ENCODE measurements around the gene ZNF683. TPM values are rescaled to one million over a fixed set of nuclear protein-coding genes. Genes with fewer than 3 reads are reported as not detected.

The ZNF683 gene
- total and polyA plus RNA-seq, 2 of the 4 experiments (the other 2 are of a cell fraction): not detected

DNA sequence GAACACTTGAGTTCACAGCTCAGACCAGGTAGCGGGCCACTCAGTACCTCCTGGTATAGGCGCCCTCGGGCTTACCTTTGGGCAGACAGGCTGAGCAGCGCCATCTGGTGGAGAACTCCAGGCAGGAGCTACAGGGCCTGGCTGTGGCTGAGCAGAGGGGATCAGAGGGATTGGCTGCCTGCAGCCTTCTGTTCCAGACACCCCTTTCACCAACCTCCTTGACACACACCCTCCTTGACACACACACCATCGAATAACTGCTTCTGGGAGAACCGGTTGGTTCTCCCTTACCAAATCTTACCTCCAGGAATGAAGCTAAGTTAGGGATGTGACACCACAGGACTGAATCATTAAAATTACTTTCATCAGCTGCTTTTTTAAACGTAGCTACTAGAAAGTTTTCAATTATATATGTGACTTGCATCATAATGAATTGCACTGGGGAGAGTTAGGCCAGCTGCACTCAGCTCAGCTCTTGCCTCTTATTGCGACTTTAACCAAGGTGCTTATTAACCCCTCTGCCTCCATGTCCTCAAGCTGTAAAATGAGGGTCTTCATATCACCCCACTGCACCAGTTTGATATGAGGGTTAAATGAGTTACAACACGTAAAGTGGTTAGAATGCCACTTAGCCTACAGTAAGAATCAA lies 44.7 kb upstream of the ZNF683 start:
- in situ Hi-C loops (cut with MboI; ENCODE audit: low sequenced_read_pairs): no loop called here

More for the DNA sequence above, 44.7 kb upstream of the ZNF683 start:
- CTCF ChIA-PET: interaction anchor here (0.5 to 2.2 kb wide), 11 partner anchors 9 to 397 kb away, joined by 3 to 20 read pairs (median 4); partner anchors contain the start of gene DHDDS
- H3K79me1 ChIP-seq (ENCODE audit: low read depth in 1 of 2, low read length in 2 of 2): no peaks in the 10 kb centered on the region
- no peak overlapping the region for H3K4me2 ChIP-seq (ENCODE audit: low read depth, low read length)
- H3K56ac ChIP-seq (ENCODE audit: extremely low read depth, insufficient read depth, low read length): no peak overlapping the region
- POLR2A ChIA-PET (ENCODE audit: unreplicated experiment): interaction anchor here (0.5 to 0.7 kb wide), 2 partner anchors 29 to 454 kb away, joined by 6 to 7 read pairs; no protein-coding TSS in a partner anchor
- H2BK120ac ChIP-seq (ENCODE audit: low read depth, low read length): no peak overlapping the region
- H3K4ac ChIP-seq (ENCODE audit: low read depth, low read length): no peak overlapping the region
- no peak overlapping the region for H3K18ac ChIP-seq (ENCODE audit: low read depth, low read length)
- H3K9ac ChIP-seq (ENCODE audit: low read depth, low read length): no peak overlapping the region
- H2AK9ac ChIP-seq (replicated peaks; ENCODE audit: low read depth, low read length, poor library complexity): no peak overlapping the region
- no peaks in the 10 kb centered on the region for H3K4me1 ChIP-seq (ENCODE audit: control insufficient read depth, insufficient read depth, low read length)
- no peak overlapping the region for H3K23ac ChIP-seq (ENCODE audit: low read depth, low read length)
- no peak overlapping the region for H2BK15ac ChIP-seq (ENCODE audit: low read depth, low read length)
- H3K27me3 ChIP-seq (ENCODE audit: control insufficient read depth, insufficient read depth, low read length): peaks cover 64% of the 10 kb centered on the region
- no peak overlapping the region for H3K4me3 ChIP-seq (ENCODE audit: insufficient read depth, low read depth, low read length)
- no peak overlapping the region for H2AK5ac ChIP-seq (ENCODE audit: low read depth, low read length)
- 0 out of 2 replicates have a peak, but pooled peaks cover 2% of the 10 kb centered on the region for H3K9me1 ChIP-seq (ENCODE audit: insufficient read depth, low read length)
- no peak overlapping the region for H2AFZ ChIP-seq (replicated peaks; ENCODE audit: low read length, poor library complexity)
- H4K8ac ChIP-seq (ENCODE audit: low read depth in 2 of 2, low read length in 2 of 2): no peak overlapping the region
- H3K36me3 ChIP-seq (ENCODE audit: control insufficient read depth, insufficient read depth, low read length): no peaks in the 10 kb centered on the region
- DNase-seq (peak; percentile 64), ATAC-seq (ENCODE audit: low read depth) (peak; percentile 97)
- H4K5ac ChIP-seq (ENCODE audit: low read depth, low read length): no peak overlapping the region
- no peaks in the 10 kb centered on the region for H3K9me3 ChIP-seq (ENCODE audit: control insufficient read depth, insufficient read depth, low read length)
- H2BK5ac ChIP-seq (ENCODE audit: low read depth, low read length, poor library complexity, severe bottlenecking): no peak overlapping the region
- no peaks in the 10 kb centered on the region; the same call in 1 of the 2 replicates for H4K20me1 ChIP-seq (ENCODE audit: insufficient read depth, low read length)
- no peak overlapping the region for H3K27ac ChIP-seq (ENCODE audit: insufficient read depth, low read length)
- no peak for TF ChIP-seq POLR2A (IDR thresholded peaks at IDR 0.05; ENCODE audit: low read depth, low read length)
- TF ChIP-seq SMC3 (IDR thresholded peaks at IDR 0.05; ENCODE audit: low read depth, low read length): peak; percentile 77
- TF ChIP-seq, protein P1, sequence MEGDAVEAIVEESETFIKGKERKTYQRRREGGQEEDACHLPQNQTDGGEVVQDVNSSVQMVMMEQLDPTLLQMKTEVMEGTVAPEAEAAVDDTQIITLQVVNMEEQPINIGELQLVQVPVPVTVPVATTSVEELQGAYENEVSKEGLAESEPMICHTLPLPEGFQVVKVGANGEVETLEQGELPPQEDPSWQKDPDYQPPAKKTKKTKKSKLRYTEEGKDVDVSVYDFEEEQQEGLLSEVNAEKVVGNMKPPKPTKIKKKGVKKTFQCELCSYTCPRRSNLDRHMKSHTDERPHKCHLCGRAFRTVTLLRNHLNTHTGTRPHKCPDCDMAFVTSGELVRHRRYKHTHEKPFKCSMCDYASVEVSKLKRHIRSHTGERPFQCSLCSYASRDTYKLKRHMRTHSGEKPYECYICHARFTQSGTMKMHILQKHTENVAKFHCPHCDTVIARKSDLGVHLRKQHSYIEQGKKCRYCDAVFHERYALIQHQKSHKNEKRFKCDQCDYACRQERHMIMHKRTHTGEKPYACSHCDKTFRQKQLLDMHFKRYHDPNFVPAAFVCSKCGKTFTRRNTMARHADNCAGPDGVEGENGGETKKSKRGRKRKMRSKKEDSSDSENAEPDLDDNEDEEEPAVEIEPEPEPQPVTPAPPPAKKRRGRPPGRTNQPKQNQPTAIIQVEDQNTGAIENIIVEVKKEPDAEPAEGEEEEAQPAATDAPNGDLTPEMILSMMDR (conservative IDR thresholded peaks at IDR 0.05; ENCODE audit: low read depth, low read length): peak; percentile 78
- no peak for TF ChIP-seq NFE2L2 (IDR thresholded peaks at IDR 0.05; ENCODE audit: low read depth, low read length)
- peak; percentile 71 for TF ChIP-seq RAD21 (IDR thresholded peaks at IDR 0.05; ENCODE audit: low read length)
- no peak for TF ChIP-seq MAZ (IDR thresholded peaks at IDR 0.05; ENCODE audit: borderline replicate concordance, low read depth, low read length)
- no peak overlapping the region for H2BK20ac ChIP-seq (ENCODE audit: low read depth, low read length)
- no TSS peak for BruUV-seq (replicated peaks)
- H3K14ac ChIP-seq (replicated peaks; ENCODE audit: low read depth, low read length): no peak overlapping the region
- intact Hi-C loops (cut with micrococcal nuclease) (loop anchor here (1.0 to 2.0 kb wide), 2 partner anchors 142 to 312 kb away; no protein-coding TSS in a partner anchor), dilution Hi-C loops (cut with HindIII; ENCODE audit: low sequenced_read_pairs, unreplicated experiment) (no loop called here)
- no peak overlapping the region for H4K91ac ChIP-seq (ENCODE audit: insufficient read depth, low read depth, low read length)
- WGBS, 2 experiments (ENCODE audit: extremely low coverage in 2 of 2, insufficient read length in 1 of 2): 17% methylated on average over 3 of the region's 9 CpGs; no CpG with 5 or more reads in 1 of the 2 experiments
